Right lobe of liver (tissue), 4 donors: ENCODE measurements around the gene FAM184A.

Experiments used
- POLR2A ChIP-seq: fragments of 450-650 bp; IDR thresholded peaks from one replicate; pipeline ENCODE4 v1.6.1; 2017; ENCODE audit warnings: antibody characterized with exemption, mild to moderate bottlenecking
- TF ChIP-seq, protein P1 (sequence below), 4 donors: fragments of 200-600 bp in 3 of 4; fragments of 450-650 bp in 1 of 4; IDR thresholded peaks; one replicate each; pipeline versions ENCODE4 v1.5.1 to v1.8.0; 2016 to 2022; ENCODE audit warnings: antibody characterized with exemption in 4 of 4, mild to moderate bottlenecking in 2 of 4
- donor health status: DM: no; HTN: no; CAD: no.
- donor health status: DM: no; HTN: no; CAD: no.
- donor health status: DM: no; HTN: yes; CAD: no.

DNA sequence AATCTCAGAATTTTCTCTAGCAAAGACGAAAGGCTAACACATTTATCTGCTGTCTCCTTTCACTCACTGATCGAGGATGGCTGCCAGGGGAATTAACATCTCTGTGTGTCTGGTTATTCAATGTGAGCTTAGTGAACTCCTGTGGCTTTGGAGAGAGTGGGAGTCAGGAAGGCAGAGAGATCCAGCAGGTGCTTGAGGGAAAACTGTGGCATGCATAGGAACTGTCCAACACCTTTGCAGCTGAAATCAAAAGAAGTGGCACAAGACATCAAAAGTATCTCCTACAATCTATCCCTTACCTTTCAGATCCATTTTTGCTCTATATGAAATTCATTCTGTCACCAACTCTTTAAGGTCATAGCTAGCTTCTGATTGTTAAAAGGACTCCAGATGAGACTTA is 11.8 kb upstream of the FAM184A start:
- TF ChIP-seq POLR2A, result no peak
- TF ChIP-seq, protein P1, sequence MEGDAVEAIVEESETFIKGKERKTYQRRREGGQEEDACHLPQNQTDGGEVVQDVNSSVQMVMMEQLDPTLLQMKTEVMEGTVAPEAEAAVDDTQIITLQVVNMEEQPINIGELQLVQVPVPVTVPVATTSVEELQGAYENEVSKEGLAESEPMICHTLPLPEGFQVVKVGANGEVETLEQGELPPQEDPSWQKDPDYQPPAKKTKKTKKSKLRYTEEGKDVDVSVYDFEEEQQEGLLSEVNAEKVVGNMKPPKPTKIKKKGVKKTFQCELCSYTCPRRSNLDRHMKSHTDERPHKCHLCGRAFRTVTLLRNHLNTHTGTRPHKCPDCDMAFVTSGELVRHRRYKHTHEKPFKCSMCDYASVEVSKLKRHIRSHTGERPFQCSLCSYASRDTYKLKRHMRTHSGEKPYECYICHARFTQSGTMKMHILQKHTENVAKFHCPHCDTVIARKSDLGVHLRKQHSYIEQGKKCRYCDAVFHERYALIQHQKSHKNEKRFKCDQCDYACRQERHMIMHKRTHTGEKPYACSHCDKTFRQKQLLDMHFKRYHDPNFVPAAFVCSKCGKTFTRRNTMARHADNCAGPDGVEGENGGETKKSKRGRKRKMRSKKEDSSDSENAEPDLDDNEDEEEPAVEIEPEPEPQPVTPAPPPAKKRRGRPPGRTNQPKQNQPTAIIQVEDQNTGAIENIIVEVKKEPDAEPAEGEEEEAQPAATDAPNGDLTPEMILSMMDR (IDR thresholded peaks at IDR 0.05), result no peak
